Motor neuron (in vitro differentiated cells): Measurements from ENCODE around the gene SMCO2. TPM values are rescaled to one million over a fixed set of nuclear protein-coding genes. Genes with fewer than 3 reads are reported as not detected.
A peak's percentile ranks its signal among the peaks of the same experiment; 100 is the strongest.
"Not testable (repeated sequence)": the region's sequence is repeated elsewhere in the genome, so short reads cannot be mapped to it uniquely, and the experiment has no call there.

ENCODE experiments used
- ATAC-seq, 8 experiments: fragments of 200-7000 bp; cut with Tn5 transposase; replicated peaks in 6 of 8; 2 replicates each; pipeline ENCODE4 v1.8.0; 2021; ENCODE audit warnings: mild to moderate bottlenecking in 8 of 8, moderate library complexity in 8 of 8
- H3K27ac ChIP-seq, 2 donors: fragments of 250-450 bp; sonication (Bioruptor Pico); 2 replicates each; pipeline ENCODE4 v1.9.0; 2021; ENCODE audit warnings: antibody characterized with exemption in 2 of 2, mild to moderate bottlenecking in 2 of 2, moderate library complexity in 1 of 2
- H3K4me1 ChIP-seq, 2 donors: fragments of 250-450 bp; sonication (Bioruptor Pico); replicated peaks in 1 of 2; 2 replicates each; pipeline ENCODE4 v1.6.1; 2021; ENCODE audit warnings: antibody characterized with exemption in 2 of 2, mild to moderate bottlenecking in 2 of 2, moderate library complexity in 1 of 2
- H3K4me3 ChIP-seq, 5 donors: fragments of 250-450 bp; sonication (Bioruptor Pico); 2 replicates each; pipeline ENCODE4 v1.9.0; 2021; ENCODE audit warnings: antibody characterized with exemption in 5 of 5, mild to moderate bottlenecking in 5 of 5, moderate library complexity in 4 of 5
- WGBS, 10 experiments: fragments of 450-650 bp; shearing (Covaris generic); methylation state at CpG; one replicate each; pipeline ENCODE4 v1.0.0; 2022; 5-methylcytosine and 5-hydroxymethylcytosine counted together
- in situ Hi-C, 9 experiments: fragments of 400-800 bp; cut with MboI; loops; one replicate each; pipeline ENCODE4 v1.15.0; 2021; ENCODE audit warnings: low sequenced_read_pairs in 9 of 9, low pct_unique_long_range_greater_than_20kb in 2 of 9; ENCODE audit not compliant: unreplicated experiment in 9 of 9
- total RNA-seq, 8 experiments: library from RNA; unstranded; fragments of 300-600 nt; gene quantifications; 2 replicates each; pipeline versions ENCODE4 v1.2.3 to v1.2.4, GENCODE V29; 2022

The SMCO2 gene
- total RNA-seq, 8 experiments from 2014 or later = 0.71 TPM; not detected in 7

- ATAC-seq, H3K4me1 ChIP-seq, H3K27ac ChIP-seq, in situ Hi-C loops, H3K4me3 ChIP-seq: not testable (repeated sequence)
- 60 to 100% (median 100%) methylated on average over 1 of the region's 1 CpG; no CpG with 5 or more reads in 4 of the 10 experiments for WGBS, 10 experiments
Measured at GRCh38 chr12:27544858-27545257, 98.3 kb downstream of the SMCO2 start.

GRCh38 chr12:27545665-27546064, 99.1 kb downstream of the SMCO2 start:
- H3K27ac ChIP-seq = no peak overlapping the region
- no peak for ATAC-seq
- WGBS, 10 experiments = 81 to 100% (median 100%) methylated on average over 1 to 7 of the region's 9 CpGs

GRCh38 chr12:27547592-27547991, 101.1 kb downstream of the SMCO2 start:
- ATAC-seq = peak in 1 of 8 experiments; percentile 8
- Histone ChIP-seq H3K4me1 (no peaks in the 10 kb centered on the region), H3K27ac (no peak overlapping the region), H3K4me3 (no peak overlapping the region)
- in situ Hi-C loops = no loop called here
- 0 to 100% (median 92%) methylated on average over 1 to 5 of the region's 5 CpGs; no CpG with 5 or more reads in 3 of the 10 experiments for WGBS, 10 experiments

More at GRCh38 chr12:27545665-27546064, 99.1 kb downstream of the SMCO2 start:
- in situ Hi-C loops = no loop called here
- Histone ChIP-seq H3K4me3 (no peak overlapping the region), H3K4me1 (no peaks in the 10 kb centered on the region)

- 83 to 100% (median 90%) methylated on average over 2 to 5 of the region's 8 CpGs; no CpG with 5 or more reads in 1 of the 10 experiments for WGBS, 10 experiments
- ATAC-seq = no peak
- Histone ChIP-seq H3K4me1 (no peaks in the 10 kb centered on the region), H3K4me3 (no peak overlapping the region), H3K27ac (no peak overlapping the region)
- in situ Hi-C loops = no loop called here
Measured at GRCh38 chr12:27548301-27549199, 102.0 kb downstream of the SMCO2 start.

GRCh38 chr12:27549236-27549800, 102.8 kb downstream of the SMCO2 start:
- Histone ChIP-seq H3K27ac (no peak overlapping the region), H3K4me1 (peaks cover under 1 to 6% of the 10 kb centered on the region in 2 donors), H3K4me3 (no peak overlapping the region)
- in situ Hi-C loops = no loop called here
- peak in 3 of 8 experiments; percentile 26 to 75 (median 74) for ATAC-seq
- WGBS, 10 experiments = 0 to 89% (median 82%) methylated on average over 2 to 7 of the region's 8 CpGs

- in situ Hi-C loops = no loop called here
- peak in 6 of 8 experiments; percentile 21 to 86 (median 58) for ATAC-seq
- Histone ChIP-seq H3K27ac (no peak overlapping the region), H3K4me1 (peaks cover 8 to 13% of the 10 kb centered on the region in 2 donors), H3K4me3 (no peak overlapping the region)
- 0 to 100% (median 70%) methylated on average over 1 to 9 of the region's 12 CpGs; no CpG with 5 or more reads in 1 of the 10 experiments for WGBS, 10 experiments
Measured at GRCh38 chr12:27549801-27550652, 103.5 kb downstream of the SMCO2 start.

- in situ Hi-C loops = no loop called here
- Histone ChIP-seq H3K4me3 (no peak overlapping the region), H3K27ac (no peak overlapping the region), H3K4me1 (peaks cover 13 to 18% of the 10 kb centered on the region in 2 donors)
- ATAC-seq = no peak
- 33 to 100% (median 89%) methylated on average over 1 to 4 of the region's 4 CpGs; no CpG with 5 or more reads in 3 of the 10 experiments for WGBS, 10 experiments
Measured at GRCh38 chr12:27550653-27550975, 104.1 kb downstream of the SMCO2 start.

GRCh38 chr12:27551172-27551840, 104.8 kb downstream of the SMCO2 start:
- H3K27ac ChIP-seq = no peak overlapping the region
- no peak for ATAC-seq
- in situ Hi-C loops = no loop called here
- H3K4me3 ChIP-seq = no peak overlapping the region
- WGBS, 10 experiments = 18 to 100% (median 88%) methylated on average over 1 to 8 of the region's 9 CpGs; no CpG with 5 or more reads in 1 of the 10 experiments
- peaks cover 16 to 25% of the 10 kb centered on the region in 2 donors for H3K4me1 ChIP-seq

Other genes with a start within 250 kb of the SMCO2 start
- 10 to 100 TPM; 11.6 to 60.0 (median 27.6) TPM for gene STK38L, start 202.4 kb upstream of the SMCO2 start, total RNA-seq
- gene BMAL2, start 113.9 kb upstream of the SMCO2 start, total RNA-seq = 10 to 100 TPM in 1 of 8 experiments, 1 to 10 TPM in 7; 1.0 to 18.2 (median 5.7) TPM
- 100 to 1,000 TPM in 1 of 8 experiments, 10 to 100 TPM in 7; 15.9 to 205 (median 49.4) TPM for gene PPFIBP1, start 77.5 kb downstream of the SMCO2 start, total RNA-seq
- 1 to 10 TPM in 3 of 8 experiments, under 1 TPM in 5; 0.27 to 5.7 (median 0.96) TPM for gene REP15, start 249.7 kb downstream of the SMCO2 start, total RNA-seq